Umbilical cord (tissue), 2 donors: ENCODE data around the gene CIC. TPM values are rescaled to one million over a fixed set of nuclear protein-coding genes. Genes with fewer than 3 reads are reported as not detected.

ENCODE experiments used
- DNase-seq: peaks from one replicate; pipeline ENCODE4 v3.0.0-alpha.2; 2015; ENCODE audit warnings: low spot score
- total RNA-seq: library from RNA; depleted of rRNA; stranded (reverse); fragments of >200 nt; gene quantifications from one replicate; pipeline ENCODE4 v1.2.3, GENCODE V29; 2014; ENCODE audit warnings: low replicate concordance; ENCODE audit not compliant: insufficient read depth

Gene CIC
- total RNA-seq, 1 donor from 2014 or later: 10.4 TPM

- DNase-seq: peak; percentile 98
These were observed 24.5 kb upstream of the CIC start for GRCh38 chr19:42244347-42245220.

GRCh38 chr19:42245231-42245630 lies 23.8 kb upstream of the CIC start:
- DNase-seq: no peak

GRCh38 chr19:42246143-42246921 lies 22.7 kb upstream of the CIC start:
- peak; percentile 85 for DNase-seq

GRCh38 chr19:42246922-42247639 lies 22.0 kb upstream of the CIC start:
- DNase-seq: no peak

GRCh38 chr19:42247640-42248199 lies 21.3 kb upstream of the CIC start:
- no peak for DNase-seq

GRCh38 chr19:42248270-42249148 lies 20.5 kb upstream of the CIC start:
- DNase-seq: no peak

GRCh38 chr19:42249149-42249750 lies 19.8 kb upstream of the CIC start:
- DNase-seq: no peak

- DNase-seq: no peak
These were observed 19.3 kb upstream of the CIC start for GRCh38 chr19:42249769-42250168.

- no peak for DNase-seq
These were observed 18.8 kb upstream of the CIC start for GRCh38 chr19:42250183-42250665.

GRCh38 chr19:42250666-42251531 lies 18.2 kb upstream of the CIC start:
- DNase-seq: peak; percentile 28

GRCh38 chr19:42251572-42252358 lies 17.3 kb upstream of the CIC start:
- no peak for DNase-seq

GRCh38 chr19:42252365-42253244 lies 16.4 kb upstream of the CIC start:
- DNase-seq: peak; percentile 65

GRCh38 chr19:42253245-42254088 lies 15.6 kb upstream of the CIC start:
- peak; percentile 67 for DNase-seq

GRCh38 chr19:42254089-42254849 lies 14.8 kb upstream of the CIC start:
- peak; percentile 84 for DNase-seq
